B cell (primary cell): ENCODE data around the gene ZKSCAN7. TPM values are rescaled to one million over a fixed set of nuclear protein-coding genes. Genes with fewer than 3 reads are reported as not detected.

Experiments used
- ATAC-seq: fragments of 200-7000 bp; cut with Tn5 transposase; one replicate; pipeline ENCODE4 v1.10.0; 2021; ENCODE audit warnings: low read depth, mild to moderate bottlenecking, moderate number of reproducible peaks, moderate library complexity
- CTCF ChIA-PET: fragments of 350-600 bp; sonication (Branson Sonifier 250); formaldehyde crosslinking; loops from one replicate; lab custom pipeline; 2021; ENCODE audit warnings: antibody characterized with exemption, inconsistent platforms; lab: Charles Lee
- POLR2A ChIA-PET: fragments of 350-600 bp; sonication (Branson Sonifier 250); formaldehyde crosslinking; loops from one replicate; lab custom pipeline; 2021; ENCODE audit warnings: antibody characterized with exemption; lab: Charles Lee
- DNase-seq: peaks from one replicate; pipeline ENCODE4 v3.0.0; 2013
- H2AFZ ChIP-seq: 2 replicates; pipeline ENCODE4 v1.6.1; 2012; ENCODE audit warnings: mild to moderate bottlenecking, low read depth, low read length; ENCODE audit not compliant: insufficient read depth, poor library complexity, severe bottlenecking
- H3K27ac ChIP-seq, 2 donors: 1 replicate in 1 of 2; 2 replicates in 1 of 2; pipeline ENCODE4 v1.5.1; 2012 to 2013; ENCODE audit warnings: low read length in 2 of 2, mild to moderate bottlenecking in 2 of 2, moderate library complexity in 1 of 2
- H3K27me3 ChIP-seq, 4 experiments: fragments of 200-600 bp in 1 of 4; sonication (generic) in 1 of 4; replicated peaks in 1 of 4; 1 replicate in 2 of 4; 2 replicates in 2 of 4; pipeline versions ENCODE4 v1.6.1 to v1.7.0; 2013 to 2016; ENCODE audit warnings: low read length in 3 of 4, mild to moderate bottlenecking in 2 of 4, mixed read lengths in 1 of 4, moderate library complexity in 1 of 4; ENCODE audit not compliant: insufficient read depth in 4 of 4, control insufficient read depth in 3 of 4; ENCODE audit errors: control extremely low read depth in 1 of 4
- H3K36me3 ChIP-seq, 2 experiments: replicated peaks in 1 of 2; 1 replicate in 1 of 2; 2 replicates in 1 of 2; pipeline versions ENCODE4 v1.6.1 to v1.7.1; 2013; ENCODE audit warnings: low read length in 1 of 2; ENCODE audit not compliant: insufficient read depth in 2 of 2, control insufficient read depth in 1 of 2; ENCODE audit errors: control extremely low read depth in 1 of 2, extremely low read depth in 1 of 2
- H3K4me1 ChIP-seq, 2 donors: fragments of 200-600 bp in 1 of 2; sonication (generic) in 1 of 2; 1 replicate in 1 of 2; 2 replicates in 1 of 2; pipeline versions ENCODE4 v1.5.1 to v1.6.1; 2013 to 2017; ENCODE audit warnings: low read length in 2 of 2; ENCODE audit not compliant: control insufficient read depth in 2 of 2, insufficient read depth in 2 of 2
- H3K4me2 ChIP-seq: replicated peaks from 2 replicates; pipeline ENCODE3; 2012; ENCODE audit warnings: mild to moderate bottlenecking, low read depth, low read length; ENCODE audit not compliant: poor library complexity, severe bottlenecking
- H3K4me3 ChIP-seq, 5 experiments: fragments of 200-600 bp in 1 of 5; sonication (generic) in 1 of 5; 1 replicate in 3 of 5; 2 replicates in 2 of 5; pipeline versions ENCODE4 v1.5.1 to v1.7.0; 2011 to 2016; ENCODE audit warnings: low read length in 4 of 5, mild to moderate bottlenecking in 4 of 5, low read depth in 2 of 5, control low read depth in 1 of 5, moderate library complexity in 1 of 5; ENCODE audit not compliant: insufficient read depth in 1 of 5; ENCODE audit errors: control extremely low read depth in 1 of 5, extremely low read depth in 1 of 5
- H3K79me2 ChIP-seq: fragments of 200-600 bp; sonication (generic); one replicate; pipeline ENCODE4 v1.6.0; 2016; ENCODE audit warnings: low read length; ENCODE audit not compliant: control insufficient read depth, insufficient read depth
- H3K9ac ChIP-seq: fragments of 200-600 bp; sonication (generic); 2 replicates; pipeline ENCODE4 v1.6.1; 2017; ENCODE audit warnings: mild to moderate bottlenecking, low read length, moderate library complexity
- H3K9me3 ChIP-seq, 3 donors: one replicate each; pipeline versions ENCODE4 v1.6.1 to v1.7.1; 2013; ENCODE audit warnings: low read length in 2 of 3; ENCODE audit not compliant: control insufficient read depth in 2 of 3, insufficient read depth in 1 of 3; ENCODE audit errors: control extremely low read depth in 1 of 3
- H4K20me1 ChIP-seq: 2 replicates; pipeline ENCODE4 v1.6.0; 2012; ENCODE audit warnings: mild to moderate bottlenecking, low read length; ENCODE audit not compliant: insufficient read depth, control insufficient read depth, poor library complexity, severe bottlenecking
- H3K27ac Mint-ChIP-seq: one replicate; pipeline ENCODE4 v1.8.0; 2021; ENCODE audit warnings: mixed read lengths
- H3K27me3 Mint-ChIP-seq: one replicate; pipeline ENCODE4 v1.8.0; 2021; ENCODE audit warnings: mixed read lengths
- H3K4me1 Mint-ChIP-seq: one replicate; pipeline ENCODE4 v1.8.0; 2021; ENCODE audit warnings: mixed read lengths
- H3K4me3 Mint-ChIP-seq: one replicate; pipeline ENCODE4 v1.8.0; 2021; ENCODE audit warnings: mixed read lengths
- H3K9me3 Mint-ChIP-seq: one replicate; pipeline ENCODE4 v1.8.0; 2022; ENCODE audit warnings: mixed read lengths; ENCODE audit not compliant: insufficient read depth
- EZH2 ChIP-seq: IDR thresholded peaks from 2 replicates; pipeline ENCODE4 v1.6.1; 2012; ENCODE audit warnings: borderline replicate concordance, low read depth, mild to moderate bottlenecking, moderate library complexity, low read length; ENCODE audit not compliant: insufficient read depth, poor library complexity, severe bottlenecking
- WGBS: methylation state at CpG from one replicate; pipeline ENCODE4 v1.1.5; 2013; ENCODE audit warnings: missing lambda C conversion rate; ENCODE audit not compliant: insufficient coverage; 5-methylcytosine and 5-hydroxymethylcytosine counted together
- intact Hi-C: fragments of 100-400 bp; cut with micrococcal nuclease; formaldehyde crosslinking; loops from one replicate; pipeline ENCODE4 v1.10.0; 2022
- polyA plus RNA-seq: library from polyadenylated mRNA; depleted of rRNA; stranded (reverse); fragments of >200 nt; gene quantifications from 2 replicates; pipeline ENCODE4 v1.2.3, GENCODE V29; 2012
- total RNA-seq, 2 donors: library from RNA; stranded (reverse); fragments of 120-200 nt in 1 of 2; gene quantifications; 1 replicate in 1 of 2; 2 replicates in 1 of 2; pipeline versions ENCODE4 v1.2.3 to v1.2.4, GENCODE V29; 2013 to 2022
- TF ChIP-seq, protein P1 (sequence below): fragments of 200-600 bp; IDR thresholded peaks from one replicate; pipeline ENCODE4 v1.8.0; 2022; ENCODE audit warnings: antibody characterized with exemption, mild to moderate bottlenecking

The ZKSCAN7 gene
- total and polyA plus RNA-seq, 2 donors (not counting 1 experiment from before 2014, with no cell fraction given): 3.4 to 8.5 TPM

DNA sequence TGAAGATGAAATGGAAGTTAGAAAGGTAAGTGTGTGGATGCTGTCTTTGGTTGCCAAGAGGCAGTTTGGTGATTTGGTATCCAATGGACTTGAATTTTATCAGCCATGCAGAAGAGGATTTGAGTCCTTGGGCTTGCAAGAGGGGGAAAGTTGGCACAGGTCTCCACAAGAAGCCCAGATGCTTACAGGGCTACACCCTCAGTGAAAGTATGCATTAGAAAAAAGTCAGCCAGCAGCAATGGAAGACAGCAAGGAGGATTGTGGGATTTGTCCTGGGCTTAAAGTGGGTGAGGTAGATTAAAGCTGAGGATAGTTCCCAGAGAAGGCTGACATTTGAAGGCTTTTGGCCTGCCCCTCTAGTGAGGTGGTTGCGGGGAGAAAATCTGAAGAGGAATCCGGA is 46.8 kb downstream of the ZKSCAN7 start:
- H4K20me1 ChIP-seq: no peaks in the 10 kb centered on the region
- H3K27ac ChIP-seq: no peak overlapping the region
- no peak overlapping the region for H3K27ac Mint-ChIP-seq
- H2AFZ ChIP-seq: no peak overlapping the region
- no peak overlapping the region for H3K4me2 ChIP-seq
- no peak overlapping the region for H3K4me3 ChIP-seq
- DNase-seq (no peak), ATAC-seq (no peak)
- no peaks in the 10 kb centered on the region for H3K4me1 ChIP-seq
- peaks cover 4% of the 10 kb centered on the region for H3K9me3 Mint-ChIP-seq
- no peaks in the 10 kb centered on the region for H3K79me2 ChIP-seq
- intact Hi-C loops: no loop called here
- no CpG with 5 or more reads among the region's 2 CpGs for WGBS
- no peaks in the 10 kb centered on the region for H3K27me3 Mint-ChIP-seq
- no peak overlapping the region for H3K4me3 Mint-ChIP-seq
- CTCF ChIA-PET: no interaction called here
- no peaks in the 10 kb centered on the region for H3K36me3 ChIP-seq
- no peak overlapping the region for H3K9ac ChIP-seq
- no peak for TF ChIP-seq EZH2
- TF ChIP-seq, protein P1, sequence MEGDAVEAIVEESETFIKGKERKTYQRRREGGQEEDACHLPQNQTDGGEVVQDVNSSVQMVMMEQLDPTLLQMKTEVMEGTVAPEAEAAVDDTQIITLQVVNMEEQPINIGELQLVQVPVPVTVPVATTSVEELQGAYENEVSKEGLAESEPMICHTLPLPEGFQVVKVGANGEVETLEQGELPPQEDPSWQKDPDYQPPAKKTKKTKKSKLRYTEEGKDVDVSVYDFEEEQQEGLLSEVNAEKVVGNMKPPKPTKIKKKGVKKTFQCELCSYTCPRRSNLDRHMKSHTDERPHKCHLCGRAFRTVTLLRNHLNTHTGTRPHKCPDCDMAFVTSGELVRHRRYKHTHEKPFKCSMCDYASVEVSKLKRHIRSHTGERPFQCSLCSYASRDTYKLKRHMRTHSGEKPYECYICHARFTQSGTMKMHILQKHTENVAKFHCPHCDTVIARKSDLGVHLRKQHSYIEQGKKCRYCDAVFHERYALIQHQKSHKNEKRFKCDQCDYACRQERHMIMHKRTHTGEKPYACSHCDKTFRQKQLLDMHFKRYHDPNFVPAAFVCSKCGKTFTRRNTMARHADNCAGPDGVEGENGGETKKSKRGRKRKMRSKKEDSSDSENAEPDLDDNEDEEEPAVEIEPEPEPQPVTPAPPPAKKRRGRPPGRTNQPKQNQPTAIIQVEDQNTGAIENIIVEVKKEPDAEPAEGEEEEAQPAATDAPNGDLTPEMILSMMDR: no peak
- no peaks in the 10 kb centered on the region for H3K4me1 Mint-ChIP-seq
- POLR2A ChIA-PET: no interaction called here
- peaks cover 0 to 3% (median 0%) of the 10 kb centered on the region in 3 donors for H3K9me3 ChIP-seq
- H3K27me3 ChIP-seq: no peaks in the 10 kb centered on the region

GRCh38 chr3:44612678-44613077 is 57.7 kb downstream of the ZKSCAN7 start:
- H3K4me3 Mint-ChIP-seq: no peak overlapping the region
- peaks cover 0 to 3% (median 0%) of the 10 kb centered on the region in 3 donors for H3K9me3 ChIP-seq
- H3K27me3 ChIP-seq: no peaks in the 10 kb centered on the region
- peaks cover 2% of the 10 kb centered on the region for H3K9me3 Mint-ChIP-seq
- DNase-seq: no peak
- H3K4me2 ChIP-seq: no peak overlapping the region
- no peaks in the 10 kb centered on the region for H3K4me1 ChIP-seq
- POLR2A ChIA-PET: interaction anchor here (0.7 kb wide), 1 partner anchor 100 kb away, joined by 3 read pairs; the partner anchor contains the start of gene ZNF502
- H3K4me1 Mint-ChIP-seq: no peaks in the 10 kb centered on the region
- no peaks in the 10 kb centered on the region for H3K79me2 ChIP-seq
- no peaks in the 10 kb centered on the region for H3K36me3 ChIP-seq
- no peak overlapping the region for H3K27ac ChIP-seq
- H2AFZ ChIP-seq: no peak overlapping the region
- CTCF ChIA-PET: no interaction called here
- TF ChIP-seq EZH2: no peak
- TF ChIP-seq, protein P1: no peak
- intact Hi-C loops: no loop called here
- H3K9ac ChIP-seq: no peak overlapping the region
- no peaks in the 10 kb centered on the region for H3K27me3 Mint-ChIP-seq
- H3K27ac Mint-ChIP-seq: no peak overlapping the region
- no peak overlapping the region for H3K4me3 ChIP-seq
- ATAC-seq: no peak
- no peaks in the 10 kb centered on the region for H4K20me1 ChIP-seq

Other genes starting within 250 kb of the ZKSCAN7 start
- gene TCAIM, start 216.4 kb upstream of the ZKSCAN7 start, total RNA-seq: 15.8 and 16.7 TPM in 2 replicates
- gene TCAIM, start 216.4 kb upstream of the ZKSCAN7 start, polyA plus RNA-seq: 4.3 and 4.4 TPM in 2 replicates
- gene ZNF445, start 77.5 kb upstream of the ZKSCAN7 start, total RNA-seq: 28.1 and 29.7 TPM in 2 replicates
- 2.5 and 2.6 TPM in 2 replicates for gene ZNF445, start 77.5 kb upstream of the ZKSCAN7 start, polyA plus RNA-seq
- gene ZNF660, start 29.8 kb downstream of the ZKSCAN7 start, total RNA-seq: 7.5 and 8.7 TPM in 2 replicates
- gene ZNF660, start 29.8 kb downstream of the ZKSCAN7 start, polyA plus RNA-seq: 0.49 and 0.92 TPM in 2 replicates
- 16.9 and 17.7 TPM in 2 replicates for gene ZNF197, start 69.8 kb downstream of the ZKSCAN7 start, total RNA-seq
- gene ZNF197, start 69.8 kb downstream of the ZKSCAN7 start, polyA plus RNA-seq: 3.9 and 4.4 TPM in 2 replicates
- 12.1 and 16.6 TPM in 2 replicates for gene ZNF35, start 93.5 kb downstream of the ZKSCAN7 start, total RNA-seq
- gene ZNF35, start 93.5 kb downstream of the ZKSCAN7 start, polyA plus RNA-seq: 1.4 and 2.5 TPM in 2 replicates
- gene ZNF502, start 157.5 kb downstream of the ZKSCAN7 start, total RNA-seq: 5.4 and 5.5 TPM in 2 replicates
- 1.4 and 1.9 TPM in 2 replicates for gene ZNF502, start 157.5 kb downstream of the ZKSCAN7 start, polyA plus RNA-seq
- gene ZNF501, start 174.4 kb downstream of the ZKSCAN7 start, total RNA-seq: 6.1 and 7.2 TPM in 2 replicates
- 0.79 and 1.1 TPM in 2 replicates for gene ZNF501, start 174.4 kb downstream of the ZKSCAN7 start, polyA plus RNA-seq
- 29.4 and 32.4 TPM in 2 replicates for gene KIAA1143, start 206.4 kb downstream of the ZKSCAN7 start, total RNA-seq
- gene KIAA1143, start 206.4 kb downstream of the ZKSCAN7 start, polyA plus RNA-seq: 5.3 and 7.1 TPM in 2 replicates
- 1.4 and 2.2 TPM in 2 replicates for gene KIF15, start 206.6 kb downstream of the ZKSCAN7 start, total RNA-seq
- 0.28 and 0.36 TPM in 2 replicates for gene KIF15, start 206.6 kb downstream of the ZKSCAN7 start, polyA plus RNA-seq